Measurements from ENCODE around the gene STARD13.

DNA sequence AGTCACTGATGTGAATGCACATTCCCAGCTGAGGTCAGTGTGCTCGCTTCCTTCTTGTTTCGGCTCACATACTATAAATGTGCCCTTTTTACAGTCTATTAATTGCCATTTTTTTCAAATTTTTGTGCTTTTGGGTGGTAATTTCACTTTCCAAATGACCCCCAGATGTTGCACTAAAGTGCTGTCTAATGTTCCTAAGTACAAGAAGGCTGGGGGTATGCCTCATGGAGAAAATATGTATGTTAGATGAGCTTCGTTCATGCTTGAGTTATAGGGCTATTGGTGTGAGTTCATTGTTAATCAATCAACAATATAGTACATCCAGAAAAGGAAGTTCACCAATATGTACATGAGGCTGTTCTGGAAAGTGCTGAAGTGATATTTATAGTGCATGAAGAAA is 184.7 kb downstream of the STARD13 start:
- TF ChIP-seq, protein P1, sequence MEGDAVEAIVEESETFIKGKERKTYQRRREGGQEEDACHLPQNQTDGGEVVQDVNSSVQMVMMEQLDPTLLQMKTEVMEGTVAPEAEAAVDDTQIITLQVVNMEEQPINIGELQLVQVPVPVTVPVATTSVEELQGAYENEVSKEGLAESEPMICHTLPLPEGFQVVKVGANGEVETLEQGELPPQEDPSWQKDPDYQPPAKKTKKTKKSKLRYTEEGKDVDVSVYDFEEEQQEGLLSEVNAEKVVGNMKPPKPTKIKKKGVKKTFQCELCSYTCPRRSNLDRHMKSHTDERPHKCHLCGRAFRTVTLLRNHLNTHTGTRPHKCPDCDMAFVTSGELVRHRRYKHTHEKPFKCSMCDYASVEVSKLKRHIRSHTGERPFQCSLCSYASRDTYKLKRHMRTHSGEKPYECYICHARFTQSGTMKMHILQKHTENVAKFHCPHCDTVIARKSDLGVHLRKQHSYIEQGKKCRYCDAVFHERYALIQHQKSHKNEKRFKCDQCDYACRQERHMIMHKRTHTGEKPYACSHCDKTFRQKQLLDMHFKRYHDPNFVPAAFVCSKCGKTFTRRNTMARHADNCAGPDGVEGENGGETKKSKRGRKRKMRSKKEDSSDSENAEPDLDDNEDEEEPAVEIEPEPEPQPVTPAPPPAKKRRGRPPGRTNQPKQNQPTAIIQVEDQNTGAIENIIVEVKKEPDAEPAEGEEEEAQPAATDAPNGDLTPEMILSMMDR (IDR thresholded peaks at IDR 0.05), result no peak
- TF ChIP-seq POLR2A (IDR thresholded peaks at IDR 0.05) (no peak), EP300 (IDR thresholded peaks at IDR 0.05) (no peak), POLR2AphosphoS5 (IDR thresholded peaks at IDR 0.05) (no peak)

Measured in stomach (tissue), 4 donors.